GM18505 (cell line): Measurements from ENCODE around the gene EEF1AKMT2.

Experiments
- ATAC-seq: cut with Tn5 transposase; IDR thresholded peaks from one replicate; pipeline ENCODE4 v1.9.1; 2021; ENCODE audit not compliant: unreplicated experiment
- POLR2A ChIP-seq: IDR thresholded peaks from 4 replicates; pipeline ENCODE4 v1.6.1; 2011; ENCODE audit warnings: borderline replicate concordance; ENCODE audit not compliant: insufficient read depth, insufficient read length; ENCODE audit errors: extremely low read depth

EEF1AKMT2 gene

DNA sequence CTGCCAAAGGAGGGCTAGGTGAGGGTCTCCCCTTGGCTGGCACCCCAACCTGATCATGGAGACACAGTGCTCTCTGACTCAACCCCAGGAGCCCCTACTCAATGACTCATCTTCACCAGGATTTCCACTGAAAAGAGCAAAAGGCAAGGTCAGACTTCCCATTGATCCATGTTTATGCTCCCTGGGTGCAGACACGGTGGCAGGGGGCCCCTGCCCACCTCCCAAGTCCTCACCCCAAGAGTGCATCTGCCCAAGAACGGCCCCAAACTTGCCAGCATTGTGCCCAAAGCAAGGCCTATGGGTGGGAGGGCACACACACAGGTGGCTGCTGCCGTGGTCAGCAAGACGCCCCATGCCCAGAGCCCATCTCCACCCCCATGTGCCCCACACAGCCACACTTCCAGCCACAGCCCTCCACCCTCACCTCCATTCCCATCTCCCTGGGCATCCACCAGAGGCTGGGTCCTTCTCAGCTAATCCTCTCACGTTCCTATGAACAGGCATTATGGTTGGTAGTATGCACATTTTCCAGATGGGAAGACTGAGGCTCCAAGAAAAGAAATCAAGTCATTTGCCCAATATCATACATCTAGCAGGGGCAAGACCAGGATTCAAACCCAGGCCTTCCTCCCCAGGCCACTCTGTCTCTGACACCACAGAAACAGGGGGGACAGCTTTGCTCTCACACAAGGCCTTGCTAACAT, 78.8 kb downstream of the EEF1AKMT2 start:
- no peak for ATAC-seq
- TF ChIP-seq POLR2A = no peak

DNA sequence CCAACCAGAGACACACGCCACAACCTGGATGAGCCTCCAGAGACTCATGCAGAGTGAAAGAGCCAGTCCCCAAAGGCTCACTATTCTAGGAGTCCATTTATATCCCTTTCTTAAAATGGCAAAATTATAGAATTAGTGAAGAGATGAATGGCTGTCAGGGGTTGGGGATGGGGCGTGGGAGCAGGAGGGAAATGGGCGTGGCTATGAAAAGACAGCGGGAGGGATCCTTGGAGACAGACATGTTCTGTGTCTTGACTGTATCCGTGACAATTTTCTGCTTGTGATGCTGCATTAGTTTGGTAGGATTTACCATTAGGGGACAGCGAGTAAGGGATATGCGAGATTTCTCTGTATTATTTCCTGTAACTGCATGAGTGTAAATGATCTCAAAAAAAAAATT, 80.5 kb downstream of the EEF1AKMT2 start:
- TF ChIP-seq POLR2A = no peak
- no peak for ATAC-seq

- no peak for TF ChIP-seq POLR2A
- no peak for ATAC-seq
These were observed 81.3 kb downstream of the EEF1AKMT2 start for GRCh38 chr10:124710266-124710881.

DNA sequence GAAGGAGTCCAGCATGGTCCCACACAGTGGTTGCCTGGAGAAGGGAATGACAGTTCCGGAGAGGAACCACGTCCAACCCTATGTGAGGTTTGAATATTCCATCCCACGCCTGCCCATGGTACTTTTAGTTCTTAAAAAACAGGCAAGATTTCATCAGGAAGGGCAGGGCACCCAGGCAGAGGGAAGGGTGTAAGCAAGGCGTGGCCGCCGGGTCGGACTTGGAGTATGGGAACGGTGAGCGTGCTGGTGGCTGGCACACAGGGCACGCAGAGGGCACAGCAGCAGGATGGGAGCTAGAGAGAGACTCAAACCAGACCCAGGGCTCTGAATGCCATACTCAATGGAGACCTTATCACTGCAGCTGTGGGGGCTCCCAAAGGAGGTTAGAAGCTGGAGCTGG, 81.8 kb downstream of the EEF1AKMT2 start:
- TF ChIP-seq POLR2A = no peak
- no peak for ATAC-seq

DNA sequence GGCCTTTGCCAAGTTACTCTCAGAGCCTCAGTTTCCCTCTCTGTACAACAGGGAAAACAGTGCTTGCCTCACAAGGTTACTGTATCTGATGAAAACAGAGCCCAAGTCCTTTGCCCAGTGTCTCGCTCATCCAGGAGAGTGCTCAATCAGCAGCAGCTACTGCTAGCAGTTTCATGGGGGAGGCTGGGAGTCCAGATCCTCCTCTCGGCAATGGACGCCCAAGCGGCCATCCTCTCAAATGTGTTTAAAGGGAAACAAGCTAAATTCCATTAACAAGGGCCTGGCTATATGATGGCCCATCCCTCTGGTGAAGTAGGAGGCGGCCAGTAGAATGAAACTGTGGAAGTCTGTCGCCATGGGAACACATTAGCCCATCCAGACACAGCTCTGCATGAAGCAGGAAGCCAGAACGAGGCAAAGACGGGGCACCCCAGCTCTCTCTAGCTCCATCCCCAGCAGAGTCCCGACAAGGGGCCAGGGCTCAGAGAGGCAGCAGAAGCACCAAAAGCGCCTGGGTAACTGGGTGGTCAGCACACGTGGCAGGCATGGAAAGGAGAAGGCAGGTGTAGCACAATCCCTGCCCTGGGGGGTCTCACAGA, 82.7 kb downstream of the EEF1AKMT2 start:
- TF ChIP-seq POLR2A = no peak
- ATAC-seq = no peak

- no peak for ATAC-seq
- TF ChIP-seq POLR2A = no peak
These were observed 83.4 kb downstream of the EEF1AKMT2 start for GRCh38 chr10:124708246-124708779.
